ENCODE measurements around the gene PPP1R14B.
A peak's percentile ranks its signal among the peaks of the same experiment; 100 is the strongest.

The PPP1R14B gene

DNA sequence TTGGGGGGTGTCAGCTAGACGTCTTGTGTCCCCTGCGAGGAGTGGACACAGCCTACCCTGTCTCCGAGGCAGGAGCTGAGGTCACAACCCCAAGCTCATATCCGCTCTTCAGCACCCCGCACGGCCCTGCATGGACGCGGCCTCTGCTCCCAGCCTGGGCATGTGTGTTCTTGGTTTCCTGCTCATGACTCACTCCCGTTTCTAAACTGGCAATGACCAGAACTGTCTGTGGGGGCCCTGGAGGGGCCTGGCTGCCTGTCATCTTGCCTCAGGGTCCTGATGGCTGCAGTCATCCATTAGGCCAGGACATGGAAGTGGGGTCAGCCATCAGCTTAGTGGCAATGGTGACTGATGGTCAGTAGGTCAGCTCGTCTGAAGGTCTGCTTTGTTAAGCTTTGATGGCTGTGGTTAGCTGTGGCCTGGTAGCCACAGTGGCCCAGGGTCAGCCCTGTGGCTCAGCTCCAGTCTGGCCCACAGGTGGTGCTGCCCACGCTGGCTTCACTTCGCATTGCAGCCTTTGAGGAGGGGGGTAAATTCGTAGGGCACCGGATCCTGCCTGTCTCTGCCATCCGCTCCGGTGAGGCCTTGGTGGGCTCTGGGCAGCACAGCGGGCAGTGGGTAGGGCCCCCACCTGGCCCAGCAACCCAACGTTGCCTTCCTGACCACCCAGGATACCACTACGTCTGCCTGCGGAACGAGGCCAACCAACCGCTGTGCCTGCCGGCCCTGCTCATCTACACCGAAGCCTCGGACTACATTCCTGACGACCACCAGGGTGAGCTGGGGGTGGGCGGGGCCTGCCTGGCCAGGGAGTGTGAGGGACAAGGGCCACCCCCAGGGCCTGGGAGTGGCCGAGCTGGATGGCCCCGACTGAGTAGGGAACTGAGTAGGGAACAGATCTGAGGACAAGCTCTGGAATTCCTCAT, 16.5 kb upstream of the PPP1R14B start:
- in situ Hi-C loops (cut with HindIII; ENCODE audit: low pct_ligation_motif_present, low sequenced_read_pairs): no loop called here
- Histone ChIP-seq H3K36me3 (replicated peaks) (peaks cover 77% of the 10 kb centered on the region), H3K27ac (peak overlapping the region; percentile 15), H3K27me3 (replicated peaks) (no peaks in the 10 kb centered on the region), H3K4me3 (ENCODE audit: low read depth, low read length) (no peak overlapping the region)
- peak; percentile 63 for DNase-seq
- TF ChIP-seq CTCF (IDR thresholded peaks at IDR 0.05; ENCODE audit: low read depth, low read length, missing control alignments): peak; percentile 33

DNA sequence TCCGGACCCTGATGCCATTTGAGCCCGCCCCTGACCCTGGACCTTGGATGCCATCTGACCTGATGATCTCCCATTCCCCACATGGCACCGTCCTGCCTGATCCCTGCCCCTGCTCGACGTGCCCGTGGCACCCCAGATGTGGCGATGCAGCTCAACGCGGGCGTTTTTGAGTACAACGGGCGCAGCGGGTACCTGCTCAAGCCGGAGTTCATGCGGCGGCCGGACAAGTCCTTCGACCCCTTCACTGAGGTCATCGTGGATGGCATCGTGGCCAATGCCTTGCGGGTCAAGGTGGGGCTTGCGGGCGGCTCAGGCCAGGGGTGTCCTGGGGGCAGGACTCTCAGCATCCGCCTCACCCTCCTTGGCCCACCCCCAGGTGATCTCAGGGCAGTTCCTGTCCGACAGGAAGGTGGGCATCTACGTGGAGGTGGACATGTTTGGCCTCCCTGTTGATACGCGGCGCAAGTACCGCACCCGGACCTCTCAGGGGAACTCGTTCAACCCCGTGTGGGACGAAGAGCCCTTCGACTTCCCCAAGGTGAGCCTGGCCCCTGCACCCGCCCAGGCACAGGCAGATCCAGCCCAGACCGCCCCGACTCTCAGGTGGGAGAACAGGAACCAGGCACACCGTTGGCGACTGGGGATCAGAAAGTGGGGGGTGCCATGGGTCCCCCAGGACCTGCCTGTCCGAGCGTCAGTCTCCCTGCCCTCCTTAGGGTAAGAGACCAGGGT, 15.7 kb upstream of the PPP1R14B start:
- no peak for DNase-seq
- Histone ChIP-seq H3K27ac (no peak overlapping the region), H3K4me3 (ENCODE audit: low read depth, low read length) (no peak overlapping the region), H3K36me3 (replicated peaks) (peaks cover 80% of the 10 kb centered on the region), H3K27me3 (replicated peaks) (no peaks in the 10 kb centered on the region)
- in situ Hi-C loops (cut with HindIII; ENCODE audit: low pct_ligation_motif_present, low sequenced_read_pairs): no loop called here
- no peak for TF ChIP-seq CTCF (IDR thresholded peaks at IDR 0.05; ENCODE audit: low read depth, low read length, missing control alignments)

DNA sequence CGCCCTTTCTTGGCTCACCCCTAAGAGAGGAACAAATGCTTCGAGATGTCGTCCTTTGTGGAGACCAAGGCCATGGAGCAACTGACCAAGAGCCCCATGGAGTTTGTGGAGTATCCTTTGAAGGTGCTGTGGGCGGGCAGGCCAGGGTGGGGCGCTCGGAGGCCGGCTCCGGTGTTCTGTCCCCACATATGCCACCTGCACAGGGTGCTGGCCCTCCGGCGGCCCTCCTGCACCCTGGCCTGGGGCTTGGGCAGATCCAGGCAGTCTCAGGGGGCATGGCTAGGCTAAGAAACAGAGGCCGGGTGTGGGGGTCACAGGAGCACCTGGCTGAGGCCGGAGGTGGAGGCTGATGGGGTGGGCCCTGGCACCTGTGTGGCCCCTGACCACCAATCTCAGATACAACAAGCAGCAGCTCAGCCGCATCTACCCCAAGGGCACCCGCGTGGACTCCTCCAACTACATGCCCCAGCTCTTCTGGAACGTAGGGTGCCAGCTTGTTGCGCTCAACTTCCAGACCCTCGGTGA, 14.9 kb upstream of the PPP1R14B start:
- no peak for DNase-seq
- Histone ChIP-seq H3K27me3 (replicated peaks) (no peaks in the 10 kb centered on the region), H3K36me3 (replicated peaks) (peaks cover 79% of the 10 kb centered on the region), H3K4me3 (ENCODE audit: low read depth, low read length) (no peak overlapping the region), H3K27ac (no peak overlapping the region)
- in situ Hi-C loops (cut with HindIII; ENCODE audit: low pct_ligation_motif_present, low sequenced_read_pairs): no loop called here
- TF ChIP-seq CTCF (IDR thresholded peaks at IDR 0.05; ENCODE audit: low read depth, low read length, missing control alignments): no peak

DNA sequence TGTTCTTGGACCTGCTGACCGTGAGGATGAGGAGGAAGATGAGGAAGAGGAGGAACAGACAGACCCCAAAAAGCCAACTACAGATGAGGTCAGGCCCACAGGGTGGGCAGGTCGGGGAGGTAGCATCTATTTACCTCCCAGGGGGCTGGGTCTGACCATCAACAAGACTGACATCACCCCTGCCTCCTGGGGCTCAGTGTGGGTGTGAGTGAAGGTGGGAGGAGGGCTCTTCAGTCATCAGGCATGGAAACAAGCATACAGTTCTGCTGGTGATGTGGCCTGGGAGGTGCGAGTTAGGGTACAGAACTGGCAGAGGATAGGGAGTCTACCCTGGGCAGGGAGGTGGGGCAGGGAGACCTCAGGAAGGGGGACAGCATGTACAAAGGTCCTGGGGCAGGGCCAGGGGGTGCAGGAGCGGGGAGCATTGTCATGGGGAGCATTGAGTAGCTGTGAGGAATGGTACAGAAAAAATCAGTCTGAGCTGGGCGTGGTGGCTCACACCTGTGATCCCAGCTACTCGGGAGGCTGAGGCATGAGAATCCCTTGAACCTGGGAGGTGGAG, 13.5 kb upstream of the PPP1R14B start:
- peaks cover 79% of the 10 kb centered on the region for H3K36me3 ChIP-seq (replicated peaks)

More for the DNA sequence above, 13.5 kb upstream of the PPP1R14B start:
- H3K4me3 ChIP-seq (ENCODE audit: low read depth, low read length): no peak overlapping the region
- TF ChIP-seq CTCF (IDR thresholded peaks at IDR 0.05; ENCODE audit: low read depth, low read length, missing control alignments): no peak
- in situ Hi-C loops (cut with HindIII; ENCODE audit: low pct_ligation_motif_present, low sequenced_read_pairs): no loop called here
- no peaks in the 10 kb centered on the region for H3K27me3 ChIP-seq (replicated peaks)
- DNase-seq: no peak
- no peak overlapping the region for H3K27ac ChIP-seq

Data from brain microvascular endothelial cell (primary cell).